EL (cell line): ENCODE measurements around the gene CCNB3.
A peak's percentile ranks its signal among the peaks of the same experiment; 100 is the strongest.
"Not testable (repeated sequence)": the region's sequence is repeated elsewhere in the genome, so short reads cannot be mapped to it uniquely, and the experiment has no call there.

Experiments
- DNase-seq: peaks from one replicate; pipeline ENCODE4 v3.0.0-alpha.2; 2016

Gene CCNB3

DNA sequence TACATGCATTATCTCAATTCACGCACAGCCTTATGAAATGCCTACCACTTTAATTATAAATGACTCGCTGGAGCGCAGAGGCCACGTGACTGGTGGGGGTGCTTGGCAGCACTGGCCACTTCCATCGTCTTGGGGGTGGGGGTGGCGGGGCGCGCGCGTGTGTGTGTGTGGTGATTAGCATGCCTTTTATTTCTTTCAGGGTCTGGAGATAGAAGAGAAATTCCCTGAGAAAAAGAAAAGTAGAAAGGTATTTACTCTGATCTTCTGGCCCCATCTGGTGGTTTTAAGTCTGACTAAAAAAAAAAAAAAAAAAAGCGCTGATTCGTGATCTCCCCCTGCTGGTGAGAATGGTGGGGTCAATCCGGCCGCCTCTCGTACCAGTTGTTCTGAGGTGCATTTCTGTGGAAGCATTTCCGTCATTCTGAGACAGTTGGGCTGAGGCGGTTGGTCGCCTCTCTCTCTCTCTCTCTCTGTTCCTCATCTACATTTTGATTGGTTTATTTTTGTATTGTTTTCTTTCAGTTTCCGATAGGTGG is at the start of gene CCNB3:
TSS of gene CCNB3 (plus strand) at position 402 of the 536 bp plus-strand sequence. CDS start 80,399 bp downstream, outside the sequence.
- peak; percentile 66 for DNase-seq

DNA sequence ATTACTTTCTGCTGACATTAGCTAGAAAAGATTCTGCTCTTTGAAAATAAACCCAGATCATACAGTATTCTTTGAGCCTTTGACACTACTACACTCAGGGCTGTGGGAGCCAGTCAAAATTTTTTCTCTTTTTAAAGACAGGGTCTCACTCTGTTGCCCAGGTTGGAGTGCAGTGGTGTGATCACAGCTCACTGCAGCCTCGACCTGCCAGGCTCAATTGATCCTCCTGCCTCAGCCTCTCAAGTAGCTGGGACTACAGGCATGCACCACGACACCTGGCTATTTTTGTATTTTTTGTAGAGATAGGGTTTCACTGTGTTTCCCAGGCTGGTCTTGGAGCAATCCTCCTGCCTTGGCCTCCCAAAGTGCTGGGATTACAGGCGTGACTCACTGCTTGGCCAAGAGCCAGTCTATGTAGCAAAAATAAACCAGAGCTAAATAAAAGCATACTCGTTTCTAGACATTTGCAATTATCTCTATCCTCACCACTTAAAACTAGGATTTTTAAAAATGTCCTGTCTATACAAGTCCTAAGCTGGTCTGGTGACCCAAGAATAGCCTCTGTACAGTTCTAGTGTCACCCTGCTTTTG is 46.9 kb upstream of the CCNB3 start:
- DNase-seq, result peak; percentile 4

GRCh38 chrX:50158593-50158992 is 46.0 kb upstream of the CCNB3 start:
- no peak for DNase-seq

DNA sequence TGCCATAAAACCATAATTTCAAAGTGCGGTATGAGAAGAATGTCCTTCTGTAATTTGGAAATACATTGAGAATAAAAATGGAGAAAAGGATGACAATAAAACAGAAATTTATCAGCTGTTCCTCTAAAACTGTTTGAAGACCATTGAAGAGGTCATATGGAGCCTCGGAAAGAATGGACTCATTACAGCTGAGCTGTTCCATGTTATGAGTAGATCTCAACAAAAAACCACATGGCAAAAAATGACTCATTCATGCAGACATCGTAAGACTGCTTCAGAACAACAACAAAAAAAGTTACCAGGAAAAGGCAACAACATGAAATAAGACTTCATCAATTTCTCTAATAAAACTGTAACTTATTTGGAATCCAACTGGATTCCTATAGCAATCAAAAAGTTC is 43.4 kb upstream of the CCNB3 start:
- no peak for DNase-seq

- no peak for DNase-seq
Measured at GRCh38 chrX:50165727-50166126, 38.8 kb upstream of the CCNB3 start.

DNA sequence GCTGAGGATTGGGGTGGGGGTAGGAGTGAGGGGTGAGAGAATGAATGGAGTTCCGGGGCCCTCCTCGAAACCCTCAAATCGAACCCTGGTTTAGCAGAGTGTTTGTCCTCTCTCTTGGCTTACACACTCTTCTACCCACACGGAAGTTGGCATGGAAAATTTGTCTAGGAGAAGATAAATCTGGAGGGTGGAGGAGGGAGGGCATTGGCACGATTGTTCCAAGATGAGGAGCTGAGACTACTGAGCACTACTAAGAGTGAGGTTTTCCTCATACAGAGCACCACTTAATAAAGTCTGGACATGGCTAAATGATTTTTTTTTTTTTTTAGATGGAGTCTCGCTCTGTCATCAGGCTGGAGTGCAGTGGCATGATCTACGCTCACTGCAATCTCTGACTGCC is 37.2 kb upstream of the CCNB3 start:
- no peak for DNase-seq

GRCh38 chrX:50168241-50168687 is 36.3 kb upstream of the CCNB3 start:
- DNase-seq, result no peak

DNA sequence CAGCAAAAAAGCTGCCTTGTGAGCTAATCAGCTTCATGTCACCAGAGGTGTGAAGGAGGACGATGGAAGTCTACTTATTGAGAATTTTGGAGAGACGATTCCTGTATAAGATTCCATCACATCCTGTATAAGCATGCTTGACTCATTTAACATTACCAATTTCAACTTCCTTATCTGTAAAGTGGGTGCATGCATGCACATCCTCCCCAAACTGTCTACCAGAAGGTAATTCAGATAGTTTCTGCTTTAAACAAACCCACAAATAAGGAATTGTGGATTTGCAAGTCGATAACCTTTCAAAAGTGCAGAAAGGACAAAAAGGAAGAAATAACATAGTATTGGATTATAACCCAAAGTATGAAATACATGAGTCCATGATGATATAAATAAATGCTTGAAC is 34.8 kb upstream of the CCNB3 start:
- no peak for DNase-seq

DNA sequence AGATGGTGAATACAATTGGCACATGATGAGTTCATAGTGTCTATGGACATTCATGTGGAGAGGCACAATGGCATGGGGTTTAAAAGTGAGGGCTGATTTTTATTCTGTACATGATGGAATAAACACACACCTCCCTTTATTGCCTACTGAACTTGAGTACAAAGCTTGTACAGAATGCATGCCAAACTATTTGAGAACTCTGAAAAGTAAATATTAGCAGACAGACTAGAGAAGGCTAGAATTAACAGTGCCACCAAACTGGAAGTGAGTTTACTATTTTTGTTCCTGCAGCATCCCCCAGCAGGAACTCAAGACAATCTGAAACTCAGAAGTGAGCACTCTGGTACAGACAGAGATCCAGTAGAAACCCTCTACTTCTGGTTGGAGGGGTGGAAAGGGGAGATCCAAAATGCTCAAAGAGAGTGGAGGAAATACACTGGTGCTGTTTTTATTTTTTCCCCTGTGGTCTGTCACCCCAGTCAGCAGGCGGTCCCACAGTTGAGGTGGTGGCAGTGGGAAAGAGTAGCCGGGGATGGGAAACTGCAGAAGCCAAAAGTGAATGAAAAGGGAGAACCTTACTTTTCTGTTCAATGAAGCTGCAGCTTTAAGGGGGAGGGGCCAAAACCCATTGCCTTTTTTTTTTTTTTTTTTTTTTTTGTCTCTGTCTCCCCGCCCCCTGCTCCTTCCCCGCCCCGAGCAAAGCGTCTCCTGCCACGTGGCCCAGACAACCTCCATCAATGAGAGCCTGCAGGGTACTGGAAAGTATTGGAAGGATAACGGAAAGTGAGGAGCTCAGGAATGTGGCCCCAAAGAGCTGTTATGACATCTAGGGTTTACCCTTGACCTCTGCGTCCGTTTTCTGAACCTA is 24.3 kb upstream of the CCNB3 start:
- no peak for DNase-seq

- no peak for DNase-seq
Measured at GRCh38 chrX:50183891-50184290, 20.7 kb upstream of the CCNB3 start.

DNA sequence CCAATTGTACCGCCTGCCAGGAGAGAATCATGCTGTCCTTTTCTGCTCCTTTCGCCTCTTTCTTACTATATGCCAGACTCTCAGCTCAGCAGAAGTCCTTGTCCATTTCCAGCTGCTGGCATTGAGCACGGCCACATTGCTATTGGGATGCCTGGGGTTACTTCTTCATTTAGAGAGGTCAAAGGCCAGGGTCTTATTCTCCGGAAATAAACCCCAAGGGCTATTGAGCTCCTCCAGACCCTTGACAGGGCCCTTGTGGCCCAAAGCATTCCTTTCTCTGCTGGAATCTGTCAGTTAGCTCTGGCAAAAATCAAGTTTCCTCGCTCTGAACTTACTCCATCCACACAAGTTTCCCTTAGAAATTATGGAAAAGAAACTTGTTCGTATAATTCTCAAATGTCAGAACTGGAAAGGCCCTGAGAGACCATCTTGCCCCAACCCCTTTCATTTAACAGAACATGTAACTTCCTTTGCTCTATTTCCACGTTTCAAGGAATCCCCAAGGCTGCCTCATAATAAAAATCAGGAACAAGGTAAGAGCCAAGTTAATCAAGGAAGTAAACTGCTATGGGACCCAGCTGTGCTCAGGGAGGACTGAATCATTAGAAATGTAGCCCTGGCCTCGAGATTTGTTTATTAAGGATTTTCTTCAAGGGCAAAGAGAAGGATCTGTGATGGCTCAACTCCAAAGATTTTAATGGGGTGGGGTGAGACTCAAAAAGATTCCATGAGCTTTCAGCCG is 15.5 kb upstream of the CCNB3 start:
- DNase-seq, result no peak

DNA sequence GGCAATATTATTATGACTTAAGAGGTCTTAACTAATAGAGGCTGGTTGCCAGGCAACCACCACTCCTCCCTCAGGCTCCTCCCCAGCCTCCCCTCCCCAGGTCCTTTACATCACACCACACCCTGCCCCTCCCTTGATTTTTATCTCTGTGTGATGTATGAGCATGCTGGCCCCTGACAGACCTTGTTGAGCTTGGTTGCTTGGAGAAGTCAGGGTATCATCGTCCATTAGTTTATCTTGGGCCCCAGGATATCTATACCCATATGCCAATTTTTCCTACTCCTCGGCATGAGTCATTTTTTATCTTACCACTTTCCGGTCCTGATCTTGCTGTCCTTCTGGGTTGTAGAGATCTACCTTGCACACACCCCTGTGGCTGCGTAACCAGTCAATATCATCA is 6.2 kb upstream of the CCNB3 start:
- DNase-seq, result no peak

DNA sequence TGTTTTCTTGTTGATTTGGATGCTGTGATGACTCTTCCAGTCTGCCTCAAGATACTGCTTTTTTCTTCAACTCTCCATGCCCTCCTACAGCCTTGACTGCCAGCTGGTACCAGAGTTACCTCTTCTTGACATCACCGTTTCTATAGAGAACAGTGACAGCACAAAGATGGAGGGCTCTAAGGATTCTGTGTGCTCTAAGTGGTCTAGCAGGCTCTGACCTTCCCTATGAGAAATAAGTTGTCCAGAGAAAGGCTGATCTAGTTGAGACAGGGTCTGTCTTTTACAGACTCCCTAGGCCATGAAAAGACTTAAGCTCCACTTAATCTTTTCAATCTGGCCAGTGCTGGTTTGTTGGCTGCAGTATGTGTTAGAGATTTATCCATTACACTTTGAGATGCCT is 3.7 kb upstream of the CCNB3 start, which contains the start of gene AKAP4:
TSS of gene AKAP4 (minus strand) at position 101 of the 400 bp plus-strand sequence. CDS start 118 bp downstream, outside the sequence.
- no peak for DNase-seq

DNA sequence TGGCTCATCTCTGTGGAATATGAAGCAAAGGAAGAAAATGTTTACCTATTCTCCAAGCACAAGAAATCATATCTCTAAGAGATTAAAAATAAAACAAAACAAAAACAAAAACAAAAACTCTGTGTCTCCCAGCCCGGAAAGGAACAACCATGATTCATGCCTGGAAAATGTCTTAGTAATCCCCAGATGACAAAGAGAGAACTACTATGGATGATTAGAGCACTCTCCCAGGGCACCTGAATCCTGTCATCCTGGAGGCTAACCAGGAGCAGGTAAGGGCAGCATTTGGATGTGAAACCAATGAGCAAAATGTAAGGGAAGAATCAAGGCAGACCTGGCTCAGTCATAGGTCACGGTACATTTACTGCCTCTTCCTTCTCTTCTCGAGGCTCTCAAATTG is 2.0 kb upstream of the CCNB3 start:
- DNase-seq, result peak; percentile 0

GRCh38 chrX:50206753-50207152 is 2.2 kb downstream of the CCNB3 start:
- peak; percentile 0 for DNase-seq

DNA sequence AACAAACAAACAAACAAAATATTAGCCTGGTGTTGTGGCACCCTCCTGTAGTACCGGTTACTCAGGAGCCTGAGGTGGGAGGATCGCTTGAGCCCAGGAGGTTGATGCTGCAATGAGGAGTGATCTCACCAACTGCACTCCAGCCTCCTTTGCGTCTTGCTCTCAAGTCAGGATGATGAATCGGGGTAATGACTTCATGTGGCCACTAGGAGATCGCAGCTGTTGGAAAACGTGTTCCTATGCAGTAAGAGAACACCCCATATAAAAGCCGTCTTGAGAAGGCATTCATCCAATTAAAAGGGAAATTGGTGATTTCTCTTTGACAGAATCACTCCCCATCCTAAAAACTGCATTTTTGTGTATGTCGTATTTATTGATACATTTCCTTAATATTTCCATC is 6.9 kb downstream of the CCNB3 start:
- peak; percentile 17 for DNase-seq

- no peak for DNase-seq
Measured at GRCh38 chrX:50281253-50281652, 76.7 kb downstream of the CCNB3 start.

- no peak for DNase-seq
Measured at GRCh38 chrX:50327235-50327634, 122.7 kb downstream of the CCNB3 start.

- not testable (repeated sequence) for DNase-seq
Measured at GRCh38 chrX:50332668-50333067, 128.1 kb downstream of the CCNB3 start.

GRCh38 chrX:50333308-50333707 is 128.7 kb downstream of the CCNB3 start:
- DNase-seq, result no peak

GRCh38 chrX:50343917-50344316 is 139.4 kb downstream of the CCNB3 start:
- DNase-seq, result no peak

DNA sequence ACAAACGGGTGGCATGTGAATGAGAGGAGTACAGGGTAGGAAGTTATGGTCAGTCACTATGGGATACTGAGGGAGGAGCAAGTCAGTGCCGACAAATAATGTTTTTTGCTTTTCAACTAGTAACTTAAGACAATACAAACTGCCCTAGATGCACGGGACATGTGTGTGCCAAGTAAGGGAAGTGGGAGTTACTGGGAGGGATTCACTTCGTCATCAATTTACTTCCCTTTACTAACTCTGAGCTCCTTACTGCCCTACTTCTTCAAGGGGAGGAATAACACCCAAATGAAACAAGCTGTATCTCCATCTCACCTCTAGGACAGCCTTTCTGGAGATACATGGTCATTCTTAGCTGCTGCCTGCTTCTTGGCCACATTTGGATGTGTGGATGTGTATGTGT is 168.4 kb downstream of the CCNB3 start:
- no peak for DNase-seq
